GM23248 (cell line): ENCODE data around the gene TCF15. TPM values are rescaled to one million over a fixed set of nuclear protein-coding genes. Genes with fewer than 3 reads are reported as not detected.

Source experiments
- DNase-seq: peaks from one replicate; pipeline ENCODE4 v3.0.0-alpha.2; 2015
- H2AFZ ChIP-seq: fragments of 200-600 bp; sonication (generic); 2 replicates; pipeline ENCODE4 v1.6.1; 2016; ENCODE audit warnings: antibody characterized with exemption
- H3F3A ChIP-seq: fragments of 200-600 bp; sonication (generic); 2 replicates; pipeline ENCODE4 v1.6.1; 2016; ENCODE audit warnings: mild to moderate bottlenecking, antibody characterized with exemption, mixed run types; ENCODE audit not compliant: insufficient read depth
- H3K27ac ChIP-seq: fragments of 200-600 bp; sonication (generic); 2 replicates; pipeline ENCODE4 v1.5.1; 2016; ENCODE audit warnings: mild to moderate bottlenecking
- H3K27me3 ChIP-seq: fragments of 200-600 bp; sonication (generic); replicated peaks from 2 replicates; pipeline ENCODE4 v1.6.1; 2016; ENCODE audit warnings: mild to moderate bottlenecking; ENCODE audit not compliant: insufficient read depth
- H3K36me3 ChIP-seq: fragments of 200-600 bp; sonication (generic); 2 replicates; pipeline ENCODE4 v1.6.1; 2016; ENCODE audit warnings: low read depth, mild to moderate bottlenecking
- H3K4me1 ChIP-seq: fragments of 200-600 bp; sonication (generic); 2 replicates; pipeline ENCODE4 v1.6.1; 2016; ENCODE audit warnings: mild to moderate bottlenecking; ENCODE audit not compliant: insufficient read depth
- H3K4me2 ChIP-seq: fragments of 200-600 bp; sonication (generic); one replicate; pipeline ENCODE4 v1.6.1; 2016; ENCODE audit warnings: mild to moderate bottlenecking; ENCODE audit not compliant: unreplicated experiment
- H3K4me3 ChIP-seq: fragments of 200-600 bp; sonication (generic); 2 replicates; pipeline ENCODE4 v1.5.1; 2016; ENCODE audit warnings: mild to moderate bottlenecking
- H3K79me2 ChIP-seq: fragments of 200-600 bp; sonication (generic); 2 replicates; pipeline ENCODE4 v1.6.1; 2016; ENCODE audit warnings: mild to moderate bottlenecking; ENCODE audit not compliant: insufficient read depth
- H3K9ac ChIP-seq: fragments of 200-600 bp; sonication (generic); 2 replicates; pipeline ENCODE4 v1.6.1; 2016; ENCODE audit warnings: mild to moderate bottlenecking
- H3K9me2 ChIP-seq: fragments of 200-600 bp; sonication (generic); 2 replicates; pipeline ENCODE4 v1.6.1; 2016; ENCODE audit warnings: mixed run types, mild to moderate bottlenecking, moderate library complexity; ENCODE audit not compliant: insufficient read depth
- H3K9me3 ChIP-seq: fragments of 200-600 bp; sonication (generic); one replicate; pipeline ENCODE4 v1.6.1; 2017; ENCODE audit warnings: low read depth
- H4K20me1 ChIP-seq: fragments of 200-600 bp; sonication (generic); 2 replicates; pipeline ENCODE4 v1.6.0; 2016; ENCODE audit not compliant: insufficient read depth
- EZH2 ChIP-seq: fragments of 200-600 bp; sonication (generic); IDR thresholded peaks from 2 replicates; pipeline ENCODE4 v1.6.1; 2018; ENCODE audit warnings: antibody characterized with exemption, mild to moderate bottlenecking; ENCODE audit not compliant: insufficient read depth, poor library complexity, severe bottlenecking
- EZH2phosphoT487 ChIP-seq: fragments of 200-600 bp; sonication (generic); IDR thresholded peaks from 2 replicates; pipeline ENCODE4 v1.6.1; 2018; ENCODE audit warnings: antibody characterized with exemption, moderate library complexity, mild to moderate bottlenecking, low read depth; ENCODE audit not compliant: insufficient read depth
- WGBS, 2 experiments: methylation state at CpG; one replicate each; pipeline ENCODE4 v1.1.6; 2015 to 2017; ENCODE audit warnings: low lambda C conversion rate in 2 of 2, low coverage in 1 of 2; ENCODE audit errors: missing lambda C conversion rate in 2 of 2; 5-methylcytosine and 5-hydroxymethylcytosine counted together
- in situ Hi-C: fragments of 300-500 bp; cut with MboI; formaldehyde crosslinking; loops from 2 replicates; pipeline ENCODE4 v1.15.0; 2020
- polyA plus RNA-seq: library from polyadenylated mRNA; unstranded; fragments of >200 nt; fragmentation: Nextera tagmentation; extraction: Ambion mirVana; gene quantifications from 2 replicates; pipeline ENCODE4 v1.2.1, GENCODE V29; 2016
- total RNA-seq: library from RNA; depleted of rRNA; stranded (reverse); fragments of >200 nt; shearing (Covaris generic); gene quantifications from 2 replicates; pipeline ENCODE4 v1.2.3, GENCODE V29; 2014; rRNA removed

TCF15 gene
- total and polyA plus RNA-seq, 2 experiments from 2014 or later = not detected

- Histone ChIP-seq H4K20me1 (no peaks in the 10 kb centered on the region), H3K79me2 (no peaks in the 10 kb centered on the region), H3K9me2 (no peaks in the 10 kb centered on the region), H3K9me3 (no peaks in the 10 kb centered on the region), H3K27ac (no peak overlapping the region), H2AFZ (no peak overlapping the region), H3K4me1 (no peaks in the 10 kb centered on the region), H3K36me3 (no peaks in the 10 kb centered on the region), H3K4me2 (no peak overlapping the region), H3K4me3 (no peak overlapping the region), H3K9ac (no peak overlapping the region), H3K27me3 (peaks cover 11% of the 10 kb centered on the region), H3F3A (no peaks in the 10 kb centered on the region)
- WGBS, 2 experiments = 50% methylated on average over 3 of the region's 3 CpGs
- TF ChIP-seq EZH2phosphoT487 = no peak
- no peak for TF ChIP-seq EZH2
- no peak for DNase-seq
- in situ Hi-C loops = loop anchor here (10.0 kb wide), 1 partner anchor 187 kb away; no protein-coding TSS in a partner anchor
Observed at GRCh38 chr20:558117-558516, 52.0 kb downstream of the TCF15 start.

DNA sequence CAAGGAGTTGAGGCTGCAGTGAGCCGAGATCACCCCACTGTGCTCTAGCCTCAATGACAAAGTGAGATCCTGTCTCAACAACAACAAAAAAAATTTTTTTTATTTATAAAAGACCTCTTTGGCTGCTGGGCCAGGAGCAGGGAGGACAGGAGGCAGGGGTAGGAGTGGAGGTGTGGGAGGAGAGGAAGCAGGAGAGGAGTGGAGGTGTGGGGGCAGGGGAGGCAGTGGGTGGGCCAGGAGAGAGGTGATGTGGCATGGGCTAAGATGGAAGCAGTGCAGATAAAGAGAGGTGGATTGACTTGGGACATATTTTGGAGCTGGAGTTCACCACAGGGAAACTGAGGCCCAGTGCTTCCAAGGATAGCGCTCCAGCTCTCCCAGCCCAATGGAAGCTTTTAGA is 53.1 kb downstream of the TCF15 start:
- Histone ChIP-seq H2AFZ (no peak overlapping the region), H3K27ac (no peak overlapping the region), H3F3A (no peaks in the 10 kb centered on the region), H3K79me2 (no peaks in the 10 kb centered on the region), H3K36me3 (no peaks in the 10 kb centered on the region), H3K4me2 (no peak overlapping the region), H3K4me3 (no peak overlapping the region), H3K9ac (no peak overlapping the region), H3K9me2 (no peaks in the 10 kb centered on the region), H4K20me1 (no peaks in the 10 kb centered on the region), H3K27me3 (peaks cover 7% of the 10 kb centered on the region), H3K4me1 (no peaks in the 10 kb centered on the region), H3K9me3 (no peaks in the 10 kb centered on the region)
- TF ChIP-seq EZH2phosphoT487 = no peak
- TF ChIP-seq EZH2 = no peak
- in situ Hi-C loops = loop anchor here (10.0 kb wide), 1 partner anchor 188 kb away; no protein-coding TSS in a partner anchor
- DNase-seq = no peak
- 87 to 97% methylated on average over 2 of the region's 2 CpGs for WGBS, 2 experiments

GRCh38 chr20:555976-556385 is 54.1 kb downstream of the TCF15 start:
- TF ChIP-seq EZH2 = no peak
- TF ChIP-seq EZH2phosphoT487 = no peak
- Histone ChIP-seq H2AFZ (no peak overlapping the region), H3K9me2 (no peaks in the 10 kb centered on the region), H3K4me3 (no peak overlapping the region), H3K9me3 (no peaks in the 10 kb centered on the region), H3K27ac (no peak overlapping the region), H3K36me3 (no peaks in the 10 kb centered on the region), H4K20me1 (no peaks in the 10 kb centered on the region), H3K79me2 (no peaks in the 10 kb centered on the region), H3K9ac (no peak overlapping the region), H3K4me1 (no peaks in the 10 kb centered on the region), H3K27me3 (peaks cover 5% of the 10 kb centered on the region), H3F3A (no peaks in the 10 kb centered on the region), H3K4me2 (no peak overlapping the region)
- WGBS, 2 experiments = 38 to 40% methylated on average over 6 of the region's 6 CpGs
- in situ Hi-C loops = loop anchor here (10.0 kb wide), 1 partner anchor 189 kb away; no protein-coding TSS in a partner anchor
- peak; percentile 31 for DNase-seq

Other genes with a start within 250 kb of the TCF15 start
- gene TRIB3, start 229.5 kb downstream of the TCF15 start, total RNA-seq = 88.5 and 99.2 TPM in 2 replicates
- 63.0 and 66.1 TPM in 2 replicates for gene TRIB3, start 229.5 kb downstream of the TCF15 start, polyA plus RNA-seq
- gene RBCK1, start 202.0 kb downstream of the TCF15 start, total RNA-seq = 104 and 129 TPM in 2 replicates
- 72.3 and 79.9 TPM in 2 replicates for gene RBCK1, start 202.0 kb downstream of the TCF15 start, polyA plus RNA-seq
- 43.3 and 51.4 TPM in 2 replicates for gene TBC1D20, start 147.8 kb downstream of the TCF15 start, total RNA-seq
- gene TBC1D20, start 147.8 kb downstream of the TCF15 start, polyA plus RNA-seq = 31.0 and 33.0 TPM in 2 replicates
- 98.8 and 110 TPM in 2 replicates for gene CSNK2A1, start 66.5 kb downstream of the TCF15 start, total RNA-seq
- gene CSNK2A1, start 66.5 kb downstream of the TCF15 start, polyA plus RNA-seq = 69.0 and 74.4 TPM in 2 replicates
- 83.3 and 94.1 TPM in 2 replicates for gene SRXN1, start 42.9 kb upstream of the TCF15 start, total RNA-seq
- 57.8 and 58.6 TPM in 2 replicates for gene SRXN1, start 42.9 kb upstream of the TCF15 start, polyA plus RNA-seq
- gene SCRT2, start 65.5 kb upstream of the TCF15 start, total RNA-seq = not detected in 2 replicates
- gene SCRT2, start 65.5 kb upstream of the TCF15 start, polyA plus RNA-seq = not detected in 2 replicates
- gene SLC52A3, start 158.2 kb upstream of the TCF15 start, total RNA-seq = not detected in 2 replicates
- not detected in 2 replicates for gene SLC52A3, start 158.2 kb upstream of the TCF15 start, polyA plus RNA-seq
- gene FAM110A, start 223.4 kb upstream of the TCF15 start, total RNA-seq = 2.6 and 5.6 TPM in 2 replicates
- gene FAM110A, start 223.4 kb upstream of the TCF15 start, polyA plus RNA-seq = 3.8 and 5.0 TPM in 2 replicates